Cardiac muscle cell (in vitro differentiated cells and primary cell): Measurements from ENCODE around the gene MSH3. TPM values are rescaled to one million over a fixed set of nuclear protein-coding genes. Genes with fewer than 3 reads are reported as not detected.

Source experiments
- DNase-seq, 2 donors: peaks; one replicate each; pipeline versions ENCODE4 v3.0.0 to v3.0.0-alpha.2; 2010 to 2017; ENCODE audit warnings: low read depth in 1 of 2, low spot score in 1 of 2
- H3K27ac ChIP-seq: fragments of 200-600 bp; sonication (generic); 2 replicates; pipeline ENCODE4 v1.5.1; 2016
- H3K27me3 ChIP-seq: fragments of 200-600 bp; sonication (generic); 2 replicates; pipeline ENCODE4 v1.6.0; 2016; ENCODE audit warnings: control low read depth
- H3K36me3 ChIP-seq: fragments of 200-600 bp; sonication (generic); 2 replicates; pipeline ENCODE4 v1.5.1; 2016; ENCODE audit warnings: control low read depth
- H3K4me1 ChIP-seq: fragments of 200-600 bp; sonication (generic); 2 replicates; pipeline ENCODE4 v1.8.1; 2017; ENCODE audit warnings: low read depth, mild to moderate bottlenecking, mixed run types
- H3K4me3 ChIP-seq: fragments of 200-600 bp; sonication (generic); 2 replicates; pipeline ENCODE4 v1.5.1; 2016; ENCODE audit warnings: mild to moderate bottlenecking
- H3K9me3 ChIP-seq: fragments of 200-600 bp; sonication (generic); 2 replicates; pipeline ENCODE4 v1.5.1; 2017; ENCODE audit warnings: low read depth, mild to moderate bottlenecking, control low read depth
- CTCF ChIP-seq: IDR thresholded peaks from 2 replicates; pipeline ENCODE4 v1.5.1; 2012; ENCODE audit warnings: low read depth, mild to moderate bottlenecking, low read length
- polyA plus RNA-seq: library from polyadenylated mRNA; unstranded; fragments of >200 nt; fragmentation: Nextera tagmentation; extraction: Ambion mirVana; gene quantifications from 2 replicates; pipeline ENCODE4 v1.2.1, GENCODE V29; 2016
- total RNA-seq: library from RNA; depleted of rRNA; stranded (reverse); fragments of >200 nt; gene quantifications from 2 replicates; pipeline ENCODE4 v1.2.3, GENCODE V29; 2016

The MSH3 gene
- total and polyA plus RNA-seq, 2 experiments from 2014 or later, result 11.3 to 11.4 TPM

- H3K36me3 ChIP-seq, result peaks cover 22% of the 10 kb centered on the region
These were observed 20.3 kb upstream of the MSH3 start for GRCh38 chr5:80634193-80634592.

GRCh38 chr5:80641353-80641752 lies 13.1 kb upstream of the MSH3 start:
- no peak for TF ChIP-seq CTCF
- Histone ChIP-seq H3K9me3 (no peaks in the 10 kb centered on the region), H3K36me3 (peaks cover 26% of the 10 kb centered on the region), H3K27me3 (no peaks in the 10 kb centered on the region), H3K4me3 (no peak overlapping the region), H3K27ac (no peak overlapping the region), H3K4me1 (peaks cover 13% of the 10 kb centered on the region)
- no peak for DNase-seq

More at GRCh38 chr5:80634193-80634592, 20.3 kb upstream of the MSH3 start:
- no peaks in the 10 kb centered on the region for H3K27me3 ChIP-seq
- no peak for TF ChIP-seq CTCF
- H3K27ac ChIP-seq, result no peak overlapping the region
- DNase-seq, result no peak
- H3K4me3 ChIP-seq, result no peak overlapping the region
- no peaks in the 10 kb centered on the region for H3K9me3 ChIP-seq
- H3K4me1 ChIP-seq, result no peaks in the 10 kb centered on the region

DNA sequence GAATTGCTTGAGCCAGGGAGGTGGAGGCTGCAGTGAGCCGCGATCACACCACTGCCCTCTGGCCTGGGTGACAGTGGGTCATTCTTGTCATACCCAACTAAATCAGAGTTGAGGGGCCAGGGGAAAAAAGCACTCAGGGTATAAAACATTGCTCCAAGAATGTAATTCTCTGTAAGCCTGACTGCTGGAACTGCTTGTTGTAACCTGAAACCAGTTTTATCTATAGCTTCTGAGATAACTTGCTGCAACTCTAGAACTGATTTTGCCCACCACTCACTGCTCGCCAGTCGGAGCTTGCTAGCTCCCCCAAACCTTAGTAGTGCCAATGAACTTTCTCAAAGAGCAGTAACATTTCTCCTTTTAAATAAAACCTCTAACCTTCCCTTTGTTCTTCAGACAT lies 9.6 kb upstream of the MSH3 start:
- peak; percentile 36 to 82 for DNase-seq
- H3K27me3 ChIP-seq, result no peaks in the 10 kb centered on the region
- H3K36me3 ChIP-seq, result peaks cover 17% of the 10 kb centered on the region
- no peak overlapping the region for H3K4me3 ChIP-seq
- H3K4me1 ChIP-seq, result peaks cover 13% of the 10 kb centered on the region
- TF ChIP-seq CTCF, result no peak
- H3K27ac ChIP-seq, result peak overlapping the region; percentile 92
- no peaks in the 10 kb centered on the region for H3K9me3 ChIP-seq

DNA sequence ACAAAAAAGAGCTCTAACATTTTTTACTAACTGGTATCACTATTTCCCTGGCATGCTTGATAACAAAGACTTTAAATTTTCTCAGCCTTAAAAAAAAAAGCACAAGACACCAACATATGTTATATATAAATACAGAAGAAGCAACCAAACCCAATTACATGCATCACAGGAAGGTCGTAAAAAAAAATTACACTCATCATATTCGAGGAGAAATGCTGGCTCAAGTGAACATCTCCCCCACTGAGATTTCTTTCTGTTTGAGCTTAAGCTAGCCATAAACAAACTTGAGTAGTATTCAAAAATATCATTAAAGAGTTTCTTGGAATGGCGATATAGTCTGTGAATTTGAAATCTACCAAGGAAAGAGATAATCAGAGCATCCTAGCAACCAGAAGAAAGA lies 7.5 kb upstream of the MSH3 start:
- peaks cover 13% of the 10 kb centered on the region for H3K4me1 ChIP-seq
- H3K36me3 ChIP-seq, result peaks cover 8% of the 10 kb centered on the region
- H3K4me3 ChIP-seq, result no peak overlapping the region
- H3K27me3 ChIP-seq, result no peaks in the 10 kb centered on the region
- no peaks in the 10 kb centered on the region for H3K9me3 ChIP-seq
- no peak for TF ChIP-seq CTCF
- H3K27ac ChIP-seq, result peak overlapping the region; percentile 92
- no peak for DNase-seq

GRCh38 chr5:80653502-80653901 lies 950 bp upstream of the MSH3 start:
- Histone ChIP-seq H3K9me3 (no peaks in the 10 kb centered on the region), H3K4me1 (peaks cover 15% of the 10 kb centered on the region), H3K27ac (no peak overlapping the region), H3K36me3 (peaks cover 9% of the 10 kb centered on the region), H3K27me3 (no peaks in the 10 kb centered on the region), H3K4me3 (peak overlapping the region; percentile 96)
- no peak for DNase-seq
- TF ChIP-seq CTCF, result no peak

GRCh38 chr5:80654054-80654390 lies 430 bp upstream of the MSH3 start:
- DNase-seq, result no peak
- H3K4me1 ChIP-seq, result peaks cover 15% of the 10 kb centered on the region
- peak overlapping the region; percentile 96 for H3K4me3 ChIP-seq
- no peaks in the 10 kb centered on the region for H3K27me3 ChIP-seq
- peaks cover 5% of the 10 kb centered on the region for H3K36me3 ChIP-seq
- TF ChIP-seq CTCF, result no peak
- H3K9me3 ChIP-seq, result no peaks in the 10 kb centered on the region
- no peak overlapping the region for H3K27ac ChIP-seq
